WI38 (cell line): ENCODE results near the gene MOK.

Source experiments
- H3K4me3 ChIP-seq: 2 replicates; pipeline ENCODE4 v1.5.1; 2011; ENCODE audit warnings: low read depth, mild to moderate bottlenecking, control low read depth, low read length
- CTCF ChIP-seq: IDR thresholded peaks from 2 replicates; pipeline ENCODE4 v1.5.1; 2012; ENCODE audit warnings: low read depth, mild to moderate bottlenecking, control low read depth, low read length

Gene MOK

GRCh38 chr14:102264775-102265174 lies 40.2 kb downstream of the MOK start:
- no peak for TF ChIP-seq CTCF

GRCh38 chr14:102264355-102264754 lies 40.6 kb downstream of the MOK start:
- no peak for TF ChIP-seq CTCF
- no peak overlapping the region for H3K4me3 ChIP-seq

More at GRCh38 chr14:102264775-102265174, 40.2 kb downstream of the MOK start:
- H3K4me3 ChIP-seq, result no peak overlapping the region

GRCh38 chr14:102262929-102263462 lies 42.0 kb downstream of the MOK start:
- H3K4me3 ChIP-seq, result no peak overlapping the region
- no peak for TF ChIP-seq CTCF

GRCh38 chr14:102258136-102258535 lies 46.8 kb downstream of the MOK start:
- H3K4me3 ChIP-seq, result no peak overlapping the region
- no peak for TF ChIP-seq CTCF

- no peak overlapping the region for H3K4me3 ChIP-seq
- no peak for TF ChIP-seq CTCF
Observed at GRCh38 chr14:102256716-102257115, 48.2 kb downstream of the MOK start.

GRCh38 chr14:102255401-102256190 lies 49.4 kb downstream of the MOK start:
- TF ChIP-seq CTCF, result no peak
- no peak overlapping the region for H3K4me3 ChIP-seq

- H3K4me3 ChIP-seq, result no peak overlapping the region
- TF ChIP-seq CTCF, result no peak
Observed at GRCh38 chr14:102252834-102253801, 51.8 kb downstream of the MOK start.
